ENCODE measurements around the gene PLSCR3.

The PLSCR3 gene

GRCh38 chr17:7426203-7426863, 32.0 kb upstream of the PLSCR3 start:
- no peaks in the 10 kb centered on the region for H3K4me1 ChIP-seq (ENCODE audit: low read length)
- H2AFZ ChIP-seq (ENCODE audit: low read depth, low read length), result no peak overlapping the region
- H3K27ac ChIP-seq (ENCODE audit: low read length), result no peak overlapping the region
- no peaks in the 10 kb centered on the region for H3K79me2 ChIP-seq (ENCODE audit: low read length)
- no peaks in the 10 kb centered on the region for H4K20me1 ChIP-seq (ENCODE audit: insufficient read depth, low read length)
- H3K27me3 ChIP-seq (ENCODE audit: low read depth, low read length), result no peaks in the 10 kb centered on the region
- no peak overlapping the region for H3K4me3 ChIP-seq (ENCODE audit: low read length)
- H3K4me2 ChIP-seq (ENCODE audit: low read length), result no peak overlapping the region
- no peaks in the 10 kb centered on the region for H3K36me3 ChIP-seq (replicated peaks; ENCODE audit: low read depth, low read length)
- no peaks in the 10 kb centered on the region for H3K9me3 ChIP-seq (ENCODE audit: insufficient read depth, low read length)
- TF ChIP-seq, protein P1, sequence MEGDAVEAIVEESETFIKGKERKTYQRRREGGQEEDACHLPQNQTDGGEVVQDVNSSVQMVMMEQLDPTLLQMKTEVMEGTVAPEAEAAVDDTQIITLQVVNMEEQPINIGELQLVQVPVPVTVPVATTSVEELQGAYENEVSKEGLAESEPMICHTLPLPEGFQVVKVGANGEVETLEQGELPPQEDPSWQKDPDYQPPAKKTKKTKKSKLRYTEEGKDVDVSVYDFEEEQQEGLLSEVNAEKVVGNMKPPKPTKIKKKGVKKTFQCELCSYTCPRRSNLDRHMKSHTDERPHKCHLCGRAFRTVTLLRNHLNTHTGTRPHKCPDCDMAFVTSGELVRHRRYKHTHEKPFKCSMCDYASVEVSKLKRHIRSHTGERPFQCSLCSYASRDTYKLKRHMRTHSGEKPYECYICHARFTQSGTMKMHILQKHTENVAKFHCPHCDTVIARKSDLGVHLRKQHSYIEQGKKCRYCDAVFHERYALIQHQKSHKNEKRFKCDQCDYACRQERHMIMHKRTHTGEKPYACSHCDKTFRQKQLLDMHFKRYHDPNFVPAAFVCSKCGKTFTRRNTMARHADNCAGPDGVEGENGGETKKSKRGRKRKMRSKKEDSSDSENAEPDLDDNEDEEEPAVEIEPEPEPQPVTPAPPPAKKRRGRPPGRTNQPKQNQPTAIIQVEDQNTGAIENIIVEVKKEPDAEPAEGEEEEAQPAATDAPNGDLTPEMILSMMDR (IDR thresholded peaks at IDR 0.05; ENCODE audit: low read depth, low read length), result no peak
- TF ChIP-seq EZH2phosphoT487 (IDR thresholded peaks at IDR 0.05; ENCODE audit: low read depth), result no peak
- no peak overlapping the region for H3K9ac ChIP-seq (ENCODE audit: low read length)

GRCh38 chr17:7425756-7426155, 31.4 kb upstream of the PLSCR3 start:
- Histone ChIP-seq H2AFZ (ENCODE audit: low read depth, low read length) (no peak overlapping the region), H3K9me3 (ENCODE audit: insufficient read depth, low read length) (no peaks in the 10 kb centered on the region), H3K4me1 (ENCODE audit: low read length) (no peaks in the 10 kb centered on the region), H3K4me3 (ENCODE audit: low read length) (no peak overlapping the region), H4K20me1 (ENCODE audit: insufficient read depth, low read length) (no peaks in the 10 kb centered on the region), H3K9ac (ENCODE audit: low read length) (no peak overlapping the region), H3K27ac (ENCODE audit: low read length) (no peak overlapping the region), H3K4me2 (ENCODE audit: low read length) (no peak overlapping the region), H3K27me3 (ENCODE audit: low read depth, low read length) (no peaks in the 10 kb centered on the region), H3K79me2 (ENCODE audit: low read length) (no peaks in the 10 kb centered on the region), H3K36me3 (replicated peaks; ENCODE audit: low read depth, low read length) (no peaks in the 10 kb centered on the region)
- TF ChIP-seq, protein P1 (IDR thresholded peaks at IDR 0.05; ENCODE audit: low read depth, low read length), result no peak
- no peak for TF ChIP-seq EZH2phosphoT487 (IDR thresholded peaks at IDR 0.05; ENCODE audit: low read depth)

- no peaks in the 10 kb centered on the region for H3K79me2 ChIP-seq (ENCODE audit: low read length)
- H3K9me3 ChIP-seq (ENCODE audit: insufficient read depth, low read length), result no peaks in the 10 kb centered on the region
- TF ChIP-seq EZH2phosphoT487 (IDR thresholded peaks at IDR 0.05; ENCODE audit: low read depth), result no peak
- TF ChIP-seq, protein P1 (IDR thresholded peaks at IDR 0.05; ENCODE audit: low read depth, low read length), result no peak
- no peak within 1 kb of the TSS for H3K27ac ChIP-seq (ENCODE audit: low read length)
- H3K4me3 ChIP-seq (ENCODE audit: low read length), result no peak within 1 kb of the TSS
- H3K36me3 ChIP-seq (replicated peaks; ENCODE audit: low read depth, low read length), result no peaks in the 10 kb centered on the region
- no peaks in the 10 kb centered on the region for H3K4me1 ChIP-seq (ENCODE audit: low read length)
- no peak within 1 kb of the TSS for H3K9ac ChIP-seq (ENCODE audit: low read length)
- H4K20me1 ChIP-seq (ENCODE audit: insufficient read depth, low read length), result no peaks in the 10 kb centered on the region
- no peak within 1 kb of the TSS for H3K4me2 ChIP-seq (ENCODE audit: low read length)
- no peaks in the 10 kb centered on the region for H3K27me3 ChIP-seq (ENCODE audit: low read depth, low read length)
- no peak within 1 kb of the TSS for H2AFZ ChIP-seq (ENCODE audit: low read depth, low read length)
Observed at GRCh38 chr17:7425316-7425715, 31.0 kb upstream of the PLSCR3 start, which contains the start of gene SPEM2. SPEM2 (plus strand) TSS chr17:7425616; CDS start chr17:7425689, 73 bp downstream.

- Histone ChIP-seq H3K9ac (ENCODE audit: low read length) (no peak overlapping the region), H3K4me2 (ENCODE audit: low read length) (no peak overlapping the region), H3K36me3 (replicated peaks; ENCODE audit: low read depth, low read length) (no peaks in the 10 kb centered on the region), H3K27ac (ENCODE audit: low read length) (no peak overlapping the region), H3K9me3 (ENCODE audit: insufficient read depth, low read length) (no peaks in the 10 kb centered on the region), H2AFZ (ENCODE audit: low read depth, low read length) (no peak overlapping the region), H3K79me2 (ENCODE audit: low read length) (no peaks in the 10 kb centered on the region), H3K4me3 (ENCODE audit: low read length) (no peak overlapping the region), H4K20me1 (ENCODE audit: insufficient read depth, low read length) (no peaks in the 10 kb centered on the region), H3K27me3 (ENCODE audit: low read depth, low read length) (no peaks in the 10 kb centered on the region), H3K4me1 (ENCODE audit: low read length) (no peaks in the 10 kb centered on the region)
- no peak for TF ChIP-seq EZH2phosphoT487 (IDR thresholded peaks at IDR 0.05; ENCODE audit: low read depth)
- TF ChIP-seq, protein P1 (IDR thresholded peaks at IDR 0.05; ENCODE audit: low read depth, low read length), result no peak
Observed at GRCh38 chr17:7423679-7424078, 29.4 kb upstream of the PLSCR3 start.
